ENCODE data around the gene WDR75.

GRCh38 chr2:189440947-189441708 is at the start of gene WDR75:
- TF ChIP-seq POLR2A (IDR thresholded peaks at IDR 0.05; ENCODE audit: low read depth, low read length) (peak; percentile 95), CTCF (IDR thresholded peaks at IDR 0.05; ENCODE audit: extremely low read depth in 1 of 2, insufficient read depth in 1 of 2, low read depth in 1 of 2, low read length in 2 of 2) (no peak), FOS (IDR thresholded peaks at IDR 0.05; ENCODE audit: borderline replicate concordance, insufficient read depth, low read length) (no peak), POLR2AphosphoS5 (IDR thresholded peaks at IDR 0.05; ENCODE audit: insufficient read depth, low read depth, low read length) (peak; percentile 87), EZH2 (IDR thresholded peaks at IDR 0.05; ENCODE audit: borderline replicate concordance, low read depth, low read length, severe bottlenecking) (no peak), JUN (IDR thresholded peaks at IDR 0.05; ENCODE audit: borderline replicate concordance, insufficient read depth, insufficient read length, low read depth) (no peak)
- TF ChIP-seq, protein P1, sequence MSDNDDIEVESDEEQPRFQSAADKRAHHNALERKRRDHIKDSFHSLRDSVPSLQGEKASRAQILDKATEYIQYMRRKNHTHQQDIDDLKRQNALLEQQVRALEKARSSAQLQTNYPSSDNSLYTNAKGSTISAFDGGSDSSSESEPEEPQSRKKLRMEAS (IDR thresholded peaks at IDR 0.05; ENCODE audit: insufficient read depth, insufficient read length): peak; percentile 79

Measured in endothelial cell of umbilical vein (primary cell).